GM20000 (cell line): ENCODE results near the gene SUN5.
"Not testable (repeated sequence)": the region's sequence is repeated elsewhere in the genome, so short reads cannot be mapped to it uniquely, and the experiment has no call there.

ENCODE experiments used
- DNase-seq: peaks from one replicate; pipeline ENCODE4 v3.0.0; 2012; ENCODE audit warnings: low spot score
- CTCF ChIP-seq: IDR thresholded peaks from 2 replicates; pipeline ENCODE4 v1.5.1; 2012; ENCODE audit warnings: mild to moderate bottlenecking, control low read depth; ENCODE audit errors: extremely low read depth, missing control alignments

The SUN5 gene

GRCh38 chr20:32965581-32966373, 38.5 kb downstream of the SUN5 start:
- no peak for DNase-seq
- TF ChIP-seq CTCF, result no peak

- no peak for DNase-seq
- no peak for TF ChIP-seq CTCF
Observed at GRCh38 chr20:32965115-32965514, 39.1 kb downstream of the SUN5 start.

- no peak for DNase-seq
- TF ChIP-seq CTCF, result no peak
Observed at GRCh38 chr20:32964575-32964974, 39.7 kb downstream of the SUN5 start.

- DNase-seq, result no peak
- no peak for TF ChIP-seq CTCF
Observed at GRCh38 chr20:32963176-32963575, 41.1 kb downstream of the SUN5 start.

- not testable (repeated sequence) for DNase-seq
Observed at GRCh38 chr20:32962646-32963045, 41.6 kb downstream of the SUN5 start.

GRCh38 chr20:32962053-32962452, 42.2 kb downstream of the SUN5 start:
- DNase-seq, result no peak
- no peak for TF ChIP-seq CTCF

- DNase-seq, result no peak
- TF ChIP-seq CTCF, result no peak
Observed at GRCh38 chr20:32960849-32961731, 43.1 kb downstream of the SUN5 start.
